ENCODE measurements around the gene RABL6.

DNA sequence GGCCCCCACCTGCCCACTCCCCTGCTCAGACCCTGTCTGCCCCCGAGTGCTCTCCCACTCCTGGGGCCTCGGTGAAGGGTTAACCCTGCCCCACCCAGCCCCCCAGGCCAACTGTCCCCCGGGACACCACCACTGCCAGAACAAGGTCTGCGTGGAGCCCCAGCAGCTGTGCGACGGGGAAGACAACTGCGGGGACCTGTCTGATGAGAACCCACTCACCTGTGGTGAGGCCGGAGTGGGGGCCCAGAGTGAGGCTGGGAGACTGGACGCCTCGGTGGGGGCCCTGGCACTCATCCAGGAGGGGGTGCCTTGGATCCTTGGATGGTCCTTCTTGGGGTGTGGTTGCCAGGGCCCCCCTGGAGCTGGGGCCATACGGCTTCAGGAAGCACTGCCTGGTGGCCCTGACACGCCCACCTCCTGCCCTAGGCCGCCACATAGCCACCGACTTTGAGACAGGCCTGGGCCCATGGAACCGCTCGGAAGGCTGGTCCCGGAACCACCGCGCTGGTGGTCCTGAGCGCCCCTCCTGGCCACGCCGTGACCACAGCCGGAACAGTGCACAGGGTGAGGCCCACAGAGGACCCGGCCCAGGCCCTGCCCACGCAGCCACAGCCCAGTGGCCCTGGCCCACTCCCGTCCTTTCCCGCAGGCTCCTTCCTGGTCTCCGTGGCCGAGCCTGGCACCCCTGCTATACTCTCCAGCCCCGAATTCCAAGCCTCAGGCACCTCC, 46.5 kb downstream of the RABL6 start:
- TF ChIP-seq EZH2phosphoT487 (IDR thresholded peaks at IDR 0.05): no peak
- TF ChIP-seq CTCF (IDR thresholded peaks at IDR 0.05): no peak

All from neural progenitor cell (in vitro differentiated cells).